Fibroblast of skin of right biceps (primary cell): ENCODE data around the gene NDUFS5.
"Not testable (repeated sequence)": the region's sequence is repeated elsewhere in the genome, so short reads cannot be mapped to it uniquely, and the experiment has no call there.

ENCODE experiments used
- DNase-seq: peaks from one replicate; pipeline ENCODE4 v3.0.0-alpha.2; 2013

Gene NDUFS5

GRCh38 chr1:39026051-39026865 lies at the start of gene NDUFS5:
Gene NDUFS5 (plus strand): TSS chr1:39026350. CDS start chr1:39028725, 2,375 bp downstream.
- peak; percentile 93 for DNase-seq

- DNase-seq, result not testable (repeated sequence)
Measured at GRCh38 chr1:38977399-38978244, 48.5 kb upstream of the NDUFS5 start.

- not testable (repeated sequence) for DNase-seq
Measured at GRCh38 chr1:38978245-38978542, 48.0 kb upstream of the NDUFS5 start.

- DNase-seq, result not testable (repeated sequence)
Measured at GRCh38 chr1:38979380-38979779, 46.8 kb upstream of the NDUFS5 start.

- no peak for DNase-seq
Measured at GRCh38 chr1:38989979-38990378, 36.2 kb upstream of the NDUFS5 start.

- DNase-seq, result peak; percentile 18
Measured at GRCh38 chr1:38990386-38990737, 35.8 kb upstream of the NDUFS5 start.

GRCh38 chr1:38990738-38991637 lies 35.2 kb upstream of the NDUFS5 start, which contains the start of gene AKIRIN1:
Gene AKIRIN1 (plus strand): TSS chr1:38991276. CDS start chr1:38991381, 105 bp downstream.
- peak; percentile 98 for DNase-seq

- peak; percentile 30 for DNase-seq
Measured at GRCh38 chr1:38991638-38992411, 34.3 kb upstream of the NDUFS5 start.

GRCh38 chr1:38992412-38993111 lies 33.6 kb upstream of the NDUFS5 start:
- no peak for DNase-seq

GRCh38 chr1:38994196-38994595 lies 32.0 kb upstream of the NDUFS5 start:
- DNase-seq, result no peak

- no peak for DNase-seq
Measured at GRCh38 chr1:38997034-38997900, 28.9 kb upstream of the NDUFS5 start.

- no peak for DNase-seq
Measured at GRCh38 chr1:38997901-38998190, 28.3 kb upstream of the NDUFS5 start.

GRCh38 chr1:39001516-39002421 lies 24.4 kb upstream of the NDUFS5 start:
- no peak for DNase-seq

GRCh38 chr1:39003281-39003680 lies 22.9 kb upstream of the NDUFS5 start:
- DNase-seq, result no peak

GRCh38 chr1:39003794-39004193 lies 22.4 kb upstream of the NDUFS5 start:
- DNase-seq, result peak; percentile 40

- DNase-seq, result no peak
Measured at GRCh38 chr1:39006287-39006686, 19.9 kb upstream of the NDUFS5 start.

- no peak for DNase-seq
Measured at GRCh38 chr1:39006726-39007645, 19.2 kb upstream of the NDUFS5 start.

GRCh38 chr1:39014956-39015355 lies 11.2 kb upstream of the NDUFS5 start:
- DNase-seq, result not testable (repeated sequence)
